Chondrocyte (in vitro differentiated cells): ENCODE measurements around the gene HOXC6. TPM values are rescaled to one million over a fixed set of nuclear protein-coding genes. Genes with fewer than 3 reads are reported as not detected.

ENCODE experiments used
- DNase-seq: peaks from one replicate; pipeline ENCODE4 v3.0.0; 2021; ENCODE audit warnings: mixed read lengths, low spot score
- H3K27ac Mint-ChIP-seq: one replicate; pipeline ENCODE4 v1.8.0; 2021; ENCODE audit warnings: mild to moderate bottlenecking, moderate library complexity, mixed read lengths; ENCODE audit not compliant: unreplicated experiment
- H3K27me3 Mint-ChIP-seq: 2 replicates; pipeline ENCODE4 v1.8.0; 2021; ENCODE audit warnings: low read depth, mixed read lengths
- H3K36me3 Mint-ChIP-seq: 2 replicates; pipeline ENCODE4 v1.8.0; 2021; ENCODE audit warnings: low read depth, mixed read lengths
- H3K4me1 Mint-ChIP-seq: 2 replicates; pipeline ENCODE4 v1.8.0; 2021; ENCODE audit warnings: low read depth, mild to moderate bottlenecking, mixed read lengths
- H3K4me3 Mint-ChIP-seq: one replicate; pipeline ENCODE4 v1.8.0; 2021; ENCODE audit warnings: mild to moderate bottlenecking, moderate library complexity, mixed read lengths; ENCODE audit not compliant: unreplicated experiment
- H3K9me3 Mint-ChIP-seq: 2 replicates; pipeline ENCODE4 v1.8.0; 2021; ENCODE audit warnings: low read depth, mixed read lengths
- CTCF ChIP-seq: fragments of 200-600 bp; sonication (generic); IDR thresholded peaks from 2 replicates; pipeline ENCODE4 v1.5.0; 2021; ENCODE audit warnings: antibody characterized with exemption, mild to moderate bottlenecking, moderate library complexity
- total RNA-seq: library from RNA; stranded (reverse); gene quantifications from 3 replicates; pipeline ENCODE4 v1.2.1, GENCODE V29; 2021

Gene HOXC6
- total RNA-seq, 1 donor from 2014 or later, result not detected

GRCh38 chr12:54051026-54051842, 23.0 kb downstream of the HOXC6 start:
- H3K9me3 Mint-ChIP-seq, result no peaks in the 10 kb centered on the region
- no peak for TF ChIP-seq CTCF

GRCh38 chr12:54051874-54052437, 23.7 kb downstream of the HOXC6 start:
- H3K4me1 Mint-ChIP-seq, result peaks cover 2% of the 10 kb centered on the region
- H3K27ac Mint-ChIP-seq, result no peak overlapping the region
- H3K4me3 Mint-ChIP-seq, result no peak overlapping the region
- DNase-seq, result no peak
- no peaks in the 10 kb centered on the region for H3K36me3 Mint-ChIP-seq
- TF ChIP-seq CTCF, result no peak
- H3K27me3 Mint-ChIP-seq, result peaks cover 86% of the 10 kb centered on the region
- no peaks in the 10 kb centered on the region for H3K9me3 Mint-ChIP-seq

More at GRCh38 chr12:54051026-54051842, 23.0 kb downstream of the HOXC6 start:
- Mint-ChIP-seq H3K36me3 (no peaks in the 10 kb centered on the region), H3K27me3 (peaks cover 85% of the 10 kb centered on the region), H3K4me1 (peaks cover 2% of the 10 kb centered on the region), H3K4me3 (no peak overlapping the region), H3K27ac (no peak overlapping the region)
- no peak for DNase-seq

- Mint-ChIP-seq H3K36me3 (no peaks in the 10 kb centered on the region), H3K9me3 (no peaks in the 10 kb centered on the region), H3K4me1 (peaks cover 2% of the 10 kb centered on the region), H3K27ac (no peak overlapping the region), H3K27me3 (peaks cover 89% of the 10 kb centered on the region), H3K4me3 (no peak overlapping the region)
- no peak for DNase-seq
- no peak for TF ChIP-seq CTCF
Measured at GRCh38 chr12:54052438-54053002, 24.3 kb downstream of the HOXC6 start.

- no peak overlapping the region for H3K27ac Mint-ChIP-seq
- peaks cover 2% of the 10 kb centered on the region for H3K4me1 Mint-ChIP-seq
- no peak for DNase-seq
- TF ChIP-seq CTCF, result no peak
- no peak overlapping the region for H3K4me3 Mint-ChIP-seq
- peaks cover 90% of the 10 kb centered on the region for H3K27me3 Mint-ChIP-seq
- H3K9me3 Mint-ChIP-seq, result no peaks in the 10 kb centered on the region
- H3K36me3 Mint-ChIP-seq, result no peaks in the 10 kb centered on the region
Measured at GRCh38 chr12:54053003-54053750, 24.9 kb downstream of the HOXC6 start.
